ENCODE results near the gene ZZZ3.
"Not testable (repeated sequence)": the region's sequence is repeated elsewhere in the genome, so short reads cannot be mapped to it uniquely, and the experiment has no call there.

ZZZ3 gene

DNA sequence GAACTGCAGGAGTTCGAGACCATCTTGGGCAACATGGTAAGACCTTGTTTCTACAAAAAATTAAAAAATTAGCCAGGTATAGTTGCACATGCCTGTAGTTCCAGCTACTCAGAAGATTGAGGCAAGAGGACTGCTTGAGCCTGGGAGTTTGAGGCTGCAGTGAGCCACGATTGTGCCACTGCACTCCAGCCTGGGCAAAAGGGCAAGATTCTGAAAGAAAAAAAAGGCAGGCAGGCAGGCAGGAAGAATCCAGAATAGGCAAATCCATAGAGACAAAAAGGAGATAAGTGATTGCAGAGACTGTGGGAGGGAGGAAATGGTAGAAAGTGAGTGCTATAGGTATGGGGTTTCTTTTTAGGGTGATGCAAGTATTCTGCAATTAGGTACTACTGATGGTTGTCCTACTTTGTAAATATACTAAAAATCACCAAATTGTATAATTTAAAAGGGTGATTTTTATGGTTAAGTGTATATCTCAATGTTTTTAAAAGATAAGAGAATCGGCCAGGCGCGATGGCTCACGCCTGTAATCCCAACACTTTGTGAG, 29.4 kb downstream of the ZZZ3 start:
- POLR2A ChIA-PET: no interaction called here
- H3K36me3 ChIP-seq (ENCODE audit: control insufficient read depth in 2 of 2, insufficient read depth in 1 of 2, low read length in 2 of 2): peaks cover 0 to 8% of the 10 kb centered on the region in 2 experiments; a peak in 2 of 3 replicates
- H3K9me3 ChIP-seq (ENCODE audit: control insufficient read depth, insufficient read depth, low read depth, low read length): no peaks in the 10 kb centered on the region
- no peak overlapping the region for H3K27ac ChIP-seq (ENCODE audit: extremely low read depth, low read depth, low read length)
- no peak overlapping the region for H3K4me3 ChIP-seq (ENCODE audit: low read depth, low read length)
- TF ChIP-seq ZNF175 (tag by site-specific recombination; IDR thresholded peaks at IDR 0.05): no peak
- TF ChIP-seq ZBTB1 (tag by site-specific recombination; IDR thresholded peaks at IDR 0.05): no peak
- no peak for TF ChIP-seq ZNF701 (tag by site-specific recombination; IDR thresholded peaks at IDR 0.05)
- no peak for TF ChIP-seq ZNF677 (tag by site-specific recombination; IDR thresholded peaks at IDR 0.05)
- TF ChIP-seq ZNF624 (tag by site-specific recombination; IDR thresholded peaks at IDR 0.05): no peak
- H3K4me1 ChIP-seq (ENCODE audit: control insufficient read depth, insufficient read depth, low read length): peaks cover 3% of the 10 kb centered on the region; the same call in 1 of the 2 replicates
- CTCF ChIA-PET: no interaction called here

DNA sequence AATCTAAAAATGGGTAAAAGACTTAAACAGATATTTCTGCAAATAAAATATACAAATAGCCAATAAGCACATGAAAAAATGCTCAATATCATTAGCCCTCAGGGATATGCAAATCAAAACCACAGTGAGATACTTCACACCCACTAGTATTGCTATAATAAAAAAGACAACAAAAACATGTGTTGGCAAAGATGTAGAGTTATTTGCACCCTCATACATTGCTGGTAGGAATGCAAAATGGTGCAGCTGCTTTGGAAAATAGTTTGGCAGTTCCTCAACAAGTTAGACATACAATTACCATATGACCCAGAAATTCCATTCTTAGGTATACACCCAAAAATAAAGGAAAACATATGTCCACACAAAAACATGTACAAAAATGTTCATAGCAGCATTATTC, 30.2 kb downstream of the ZZZ3 start:
- H3K9me3 ChIP-seq (ENCODE audit: control insufficient read depth, insufficient read depth, low read depth, low read length): no peaks in the 10 kb centered on the region
- H3K4me1 ChIP-seq (ENCODE audit: control insufficient read depth, insufficient read depth, low read length): peaks cover 3% of the 10 kb centered on the region; the same call in 1 of the 2 replicates
- no peak overlapping the region for H3K27ac ChIP-seq (ENCODE audit: extremely low read depth, low read depth, low read length)
- CTCF ChIA-PET: no interaction called here
- H3K4me3 ChIP-seq (ENCODE audit: low read depth, low read length): no peak overlapping the region
- no peak for TF ChIP-seq ZNF610 (tag by site-specific recombination; IDR thresholded peaks at IDR 0.05; ENCODE audit: borderline replicate concordance)
- H3K36me3 ChIP-seq (ENCODE audit: control insufficient read depth in 2 of 2, insufficient read depth in 1 of 2, low read length in 2 of 2): peaks cover 0 to 8% of the 10 kb centered on the region in 2 experiments; a peak in 2 of 3 replicates
- POLR2A ChIA-PET: no interaction called here

DNA sequence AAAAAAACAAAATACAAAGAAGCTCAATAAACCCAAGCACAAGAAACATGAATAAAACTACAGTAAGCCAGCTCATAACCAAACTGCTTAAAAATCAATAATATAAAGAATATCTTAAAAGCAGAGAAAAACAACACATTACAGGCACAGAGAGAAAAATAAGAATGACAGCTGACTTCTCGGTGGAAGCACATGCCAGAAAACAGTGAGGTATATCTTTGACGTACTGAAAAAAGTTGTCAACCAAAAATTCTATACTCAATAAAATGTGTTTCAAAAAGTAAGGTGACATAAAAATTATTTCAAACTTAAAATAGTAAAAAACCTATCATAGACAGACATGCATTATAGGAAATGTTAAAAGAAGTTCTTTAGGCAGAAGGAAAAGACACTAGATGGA, 33.3 kb downstream of the ZZZ3 start:
- CTCF ChIA-PET: interaction anchor here (0.6 kb wide), 1 partner anchor 135 kb away, joined by 3 read pairs; no protein-coding TSS in a partner anchor

DNA sequence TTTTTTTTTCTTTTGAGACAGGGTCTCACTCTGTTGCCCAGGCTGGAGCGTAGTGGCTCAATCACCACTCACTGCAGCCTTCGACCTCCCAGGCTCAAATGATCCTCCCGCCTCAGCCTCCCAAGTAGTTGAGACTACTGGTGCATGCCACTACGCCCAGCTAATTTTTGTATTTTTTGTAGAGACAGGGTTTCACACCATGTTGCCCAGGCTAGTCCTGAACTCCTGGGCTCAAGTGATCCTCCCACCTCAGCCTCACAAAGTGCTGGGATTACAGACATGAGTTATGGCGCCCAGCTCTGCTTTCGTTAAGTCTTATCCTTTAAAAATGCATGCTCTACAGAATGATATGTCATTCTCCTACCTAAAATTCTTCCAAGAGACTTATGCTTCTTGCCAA, 36.2 kb downstream of the ZZZ3 start:
- POLR2A ChIA-PET; H3K4me3 ChIP-seq (ENCODE audit: low read depth, low read length); H3K4me1 ChIP-seq (ENCODE audit: control insufficient read depth, insufficient read depth, low read length); H3K9me3 ChIP-seq (ENCODE audit: control insufficient read depth, insufficient read depth, low read depth, low read length); H3K27ac ChIP-seq (ENCODE audit: extremely low read depth, low read depth, low read length): not testable (repeated sequence)
- CTCF ChIA-PET: interaction anchor here (0.7 kb wide), 1 partner anchor 466 kb away, joined by 4 read pairs; no protein-coding TSS in a partner anchor
- peaks cover 0 to 21% of the 10 kb centered on the region in 2 experiments; a peak in 2 of 3 replicates for H3K36me3 ChIP-seq (ENCODE audit: control insufficient read depth in 2 of 2, insufficient read depth in 1 of 2, low read length in 2 of 2)

More for the DNA sequence above, 33.3 kb downstream of the ZZZ3 start:
- Histone ChIP-seq H3K4me1 (ENCODE audit: control insufficient read depth, insufficient read depth, low read length) (no peaks in the 10 kb centered on the region), H3K4me3 (ENCODE audit: low read depth, low read length) (no peak overlapping the region), H3K9me3 (ENCODE audit: control insufficient read depth, insufficient read depth, low read depth, low read length) (no peaks in the 10 kb centered on the region), H3K27ac (ENCODE audit: extremely low read depth, low read depth, low read length) (no peak overlapping the region), H3K36me3 (ENCODE audit: control insufficient read depth in 2 of 2, insufficient read depth in 1 of 2, low read length in 2 of 2) (peaks cover 0 to 21% of the 10 kb centered on the region in 2 experiments; a peak in 2 of 3 replicates)
- POLR2A ChIA-PET: no interaction called here
- peak; percentile 89 for TF ChIP-seq SETDB1 (IDR thresholded peaks at IDR 0.05; ENCODE audit: insufficient read length, low read length)
- TF ChIP-seq, protein P1, sequence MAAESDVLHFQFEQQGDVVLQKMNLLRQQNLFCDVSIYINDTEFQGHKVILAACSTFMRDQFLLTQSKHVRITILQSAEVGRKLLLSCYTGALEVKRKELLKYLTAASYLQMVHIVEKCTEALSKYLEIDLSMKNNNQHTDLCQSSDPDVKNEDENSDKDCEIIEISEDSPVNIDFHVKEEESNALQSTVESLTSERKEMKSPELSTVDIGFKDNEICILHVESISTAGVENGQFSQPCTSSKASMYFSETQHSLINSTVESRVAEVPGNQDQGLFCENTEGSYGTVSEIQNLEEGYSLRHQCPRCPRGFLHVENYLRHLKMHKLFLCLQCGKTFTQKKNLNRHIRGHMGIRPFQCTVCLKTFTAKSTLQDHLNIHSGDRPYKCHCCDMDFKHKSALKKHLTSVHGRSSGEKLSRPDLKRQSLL (tag by site-specific recombination; IDR thresholded peaks at IDR 0.05): no peak

DNA sequence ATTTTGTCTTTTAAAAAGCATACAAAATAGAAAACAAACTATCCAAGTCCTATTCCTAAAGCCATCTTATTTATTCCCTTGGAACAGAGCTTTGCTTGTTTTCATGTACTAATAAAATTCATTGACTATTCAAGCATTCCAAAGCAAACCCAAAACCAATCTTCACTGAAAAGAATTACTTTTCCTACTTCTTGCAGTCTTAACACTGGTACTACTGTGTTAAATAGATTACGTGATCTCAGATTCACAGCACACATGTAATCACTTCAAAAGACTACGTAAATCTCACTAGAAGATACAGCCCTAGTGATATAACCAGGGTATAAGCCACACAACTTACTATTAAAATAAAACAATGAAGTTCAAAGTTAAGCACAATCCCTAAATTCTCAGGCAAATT, 39.0 kb downstream of the ZZZ3 start:
- ChIA-PET POLR2A (no interaction called here), CTCF (interaction anchor here (0.6 kb wide), 1 partner anchor 195 kb away, joined by 3 read pairs; no protein-coding TSS in a partner anchor)
- no peaks in the 10 kb centered on the region for H3K9me3 ChIP-seq (ENCODE audit: control insufficient read depth, insufficient read depth, low read depth, low read length)
- H3K27ac ChIP-seq (ENCODE audit: extremely low read depth, low read depth, low read length): no peak overlapping the region
- H3K36me3 ChIP-seq (ENCODE audit: control insufficient read depth in 2 of 2, insufficient read depth in 1 of 2, low read length in 2 of 2): peaks cover 0 to 17% of the 10 kb centered on the region in 2 experiments; a peak in 2 of 3 replicates
- no peaks in the 10 kb centered on the region for H3K4me1 ChIP-seq (ENCODE audit: control insufficient read depth, insufficient read depth, low read length)
- no peak overlapping the region for H3K4me3 ChIP-seq (ENCODE audit: low read depth, low read length)
- no peak for TF ChIP-seq ZNF169 (tag by site-specific recombination; IDR thresholded peaks at IDR 0.05)
- TF ChIP-seq ZNF777 (tag by site-specific recombination; IDR thresholded peaks at IDR 0.05; ENCODE audit: borderline replicate concordance): no peak
- no peak for TF ChIP-seq ZNF221 (tag by site-specific recombination; IDR thresholded peaks at IDR 0.05; ENCODE audit: borderline replicate concordance)
- no peak for TF ChIP-seq EGR2 (tag by site-specific recombination; IDR thresholded peaks at IDR 0.05; ENCODE audit: low read depth)
- TF ChIP-seq MEIS1 (CRISPR knock-in tag; IDR thresholded peaks at IDR 0.05; ENCODE audit: borderline replicate concordance): no peak
- no peak for TF ChIP-seq SP7 (tag by site-specific recombination; IDR thresholded peaks at IDR 0.05)
- TF ChIP-seq ZNF561 (tag by site-specific recombination; IDR thresholded peaks at IDR 0.05; ENCODE audit: borderline replicate concordance): no peak
- TF ChIP-seq REPIN1 (tag by site-specific recombination; IDR thresholded peaks at IDR 0.05; ENCODE audit: low read depth): no peak
- no peak for TF ChIP-seq ZNF654 (tag by site-specific recombination; IDR thresholded peaks at IDR 0.05; ENCODE audit: low read depth)
- TF ChIP-seq, protein P2, sequence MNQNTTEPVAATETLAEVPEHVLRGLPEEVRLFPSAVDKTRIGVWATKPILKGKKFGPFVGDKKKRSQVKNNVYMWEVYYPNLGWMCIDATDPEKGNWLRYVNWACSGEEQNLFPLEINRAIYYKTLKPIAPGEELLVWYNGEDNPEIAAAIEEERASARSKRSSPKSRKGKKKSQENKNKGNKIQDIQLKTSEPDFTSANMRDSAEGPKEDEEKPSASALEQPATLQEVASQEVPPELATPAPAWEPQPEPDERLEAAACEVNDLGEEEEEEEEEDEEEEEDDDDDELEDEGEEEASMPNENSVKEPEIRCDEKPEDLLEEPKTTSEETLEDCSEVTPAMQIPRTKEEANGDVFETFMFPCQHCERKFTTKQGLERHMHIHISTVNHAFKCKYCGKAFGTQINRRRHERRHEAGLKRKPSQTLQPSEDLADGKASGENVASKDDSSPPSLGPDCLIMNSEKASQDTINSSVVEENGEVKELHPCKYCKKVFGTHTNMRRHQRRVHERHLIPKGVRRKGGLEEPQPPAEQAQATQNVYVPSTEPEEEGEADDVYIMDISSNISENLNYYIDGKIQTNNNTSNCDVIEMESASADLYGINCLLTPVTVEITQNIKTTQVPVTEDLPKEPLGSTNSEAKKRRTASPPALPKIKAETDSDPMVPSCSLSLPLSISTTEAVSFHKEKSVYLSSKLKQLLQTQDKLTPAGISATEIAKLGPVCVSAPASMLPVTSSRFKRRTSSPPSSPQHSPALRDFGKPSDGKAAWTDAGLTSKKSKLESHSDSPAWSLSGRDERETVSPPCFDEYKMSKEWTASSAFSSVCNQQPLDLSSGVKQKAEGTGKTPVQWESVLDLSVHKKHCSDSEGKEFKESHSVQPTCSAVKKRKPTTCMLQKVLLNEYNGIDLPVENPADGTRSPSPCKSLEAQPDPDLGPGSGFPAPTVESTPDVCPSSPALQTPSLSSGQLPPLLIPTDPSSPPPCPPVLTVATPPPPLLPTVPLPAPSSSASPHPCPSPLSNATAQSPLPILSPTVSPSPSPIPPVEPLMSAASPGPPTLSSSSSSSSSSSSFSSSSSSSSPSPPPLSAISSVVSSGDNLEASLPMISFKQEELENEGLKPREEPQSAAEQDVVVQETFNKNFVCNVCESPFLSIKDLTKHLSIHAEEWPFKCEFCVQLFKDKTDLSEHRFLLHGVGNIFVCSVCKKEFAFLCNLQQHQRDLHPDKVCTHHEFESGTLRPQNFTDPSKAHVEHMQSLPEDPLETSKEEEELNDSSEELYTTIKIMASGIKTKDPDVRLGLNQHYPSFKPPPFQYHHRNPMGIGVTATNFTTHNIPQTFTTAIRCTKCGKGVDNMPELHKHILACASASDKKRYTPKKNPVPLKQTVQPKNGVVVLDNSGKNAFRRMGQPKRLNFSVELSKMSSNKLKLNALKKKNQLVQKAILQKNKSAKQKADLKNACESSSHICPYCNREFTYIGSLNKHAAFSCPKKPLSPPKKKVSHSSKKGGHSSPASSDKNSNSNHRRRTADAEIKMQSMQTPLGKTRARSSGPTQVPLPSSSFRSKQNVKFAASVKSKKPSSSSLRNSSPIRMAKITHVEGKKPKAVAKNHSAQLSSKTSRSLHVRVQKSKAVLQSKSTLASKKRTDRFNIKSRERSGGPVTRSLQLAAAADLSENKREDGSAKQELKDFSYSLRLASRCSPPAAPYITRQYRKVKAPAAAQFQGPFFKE (tag by site-specific recombination; IDR thresholded peaks at IDR 0.05; ENCODE audit: borderline replicate concordance): no peak

All from HEK293 (cell line).